HG03280 (cell line): ENCODE measurements around the gene CAMK2B.

Experiments
- ATAC-seq: cut with Tn5 transposase; IDR thresholded peaks from one replicate; pipeline ENCODE4 v1.9.1; 2021; ENCODE audit warnings: mild to moderate bottlenecking, moderate library complexity; ENCODE audit not compliant: unreplicated experiment

The CAMK2B gene

DNA sequence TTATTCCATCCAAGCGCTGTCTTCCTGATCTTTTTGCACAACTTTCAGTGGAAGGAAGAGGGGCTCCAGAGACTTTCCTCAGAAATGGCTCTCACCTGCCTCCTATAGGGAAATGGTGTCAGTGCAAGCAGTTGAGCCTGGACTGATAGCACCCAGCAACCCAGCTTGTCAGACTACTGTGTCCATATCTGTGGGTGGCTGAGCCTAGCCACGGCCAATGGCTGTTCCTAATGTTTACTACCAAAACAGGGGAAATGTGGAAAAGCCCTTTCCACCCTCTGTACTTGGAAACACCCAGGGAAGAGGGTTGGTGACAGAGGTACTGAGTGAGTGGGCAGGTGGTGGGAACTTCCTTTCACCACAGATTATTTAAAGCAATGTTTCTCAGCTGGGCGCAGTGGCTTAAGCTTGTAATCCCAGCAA is 128.9 kb downstream of the CAMK2B start:
- ATAC-seq: no peak

DNA sequence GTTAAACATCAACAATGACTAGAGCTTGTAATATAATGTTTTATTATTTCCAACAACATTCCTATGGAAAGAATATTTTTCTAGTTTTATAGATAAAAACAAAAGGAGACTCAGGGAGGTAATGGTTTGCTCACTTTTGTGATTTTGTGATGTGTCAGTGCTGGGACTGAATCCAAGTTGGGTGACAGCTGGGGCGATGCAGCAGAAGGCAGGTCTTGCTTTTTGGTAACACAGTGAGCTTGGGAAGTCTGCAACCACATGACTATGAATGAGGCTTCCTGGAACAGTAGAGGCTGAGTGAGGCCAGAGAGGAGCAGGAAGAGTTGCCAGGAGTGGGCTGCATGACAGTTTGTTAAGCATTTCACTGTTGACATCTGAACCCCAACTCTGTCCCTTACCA is 129.5 kb downstream of the CAMK2B start:
- ATAC-seq: no peak

DNA sequence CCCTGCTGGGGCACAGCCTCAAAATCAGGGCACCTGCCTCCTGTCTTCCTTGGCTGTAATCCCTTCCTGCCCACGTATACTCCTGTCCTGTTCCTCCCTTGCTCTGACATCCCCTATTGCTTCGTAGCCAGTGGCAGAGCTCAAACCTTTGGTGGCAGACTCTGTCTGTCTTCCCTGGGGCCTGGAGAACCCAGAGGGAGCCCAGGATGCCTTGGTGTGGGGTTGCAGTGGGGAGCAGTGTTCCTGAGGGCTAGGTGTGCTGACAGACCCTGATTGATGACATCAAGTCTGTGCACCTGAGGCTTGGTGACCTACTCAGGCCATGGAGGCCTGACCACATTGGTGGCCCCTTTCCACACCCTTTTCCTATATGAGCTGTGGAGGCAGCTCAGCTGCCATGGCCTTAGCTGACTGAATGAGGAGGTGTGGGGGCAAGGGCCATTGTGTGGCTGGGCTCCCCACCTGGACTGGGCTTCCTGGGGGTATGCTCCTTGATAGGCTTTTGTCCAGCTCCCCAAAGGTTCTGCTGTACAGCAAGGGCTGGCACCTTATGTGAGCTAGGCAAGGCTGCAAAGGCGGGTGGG is 130.7 kb downstream of the CAMK2B start:
- ATAC-seq: no peak

DNA sequence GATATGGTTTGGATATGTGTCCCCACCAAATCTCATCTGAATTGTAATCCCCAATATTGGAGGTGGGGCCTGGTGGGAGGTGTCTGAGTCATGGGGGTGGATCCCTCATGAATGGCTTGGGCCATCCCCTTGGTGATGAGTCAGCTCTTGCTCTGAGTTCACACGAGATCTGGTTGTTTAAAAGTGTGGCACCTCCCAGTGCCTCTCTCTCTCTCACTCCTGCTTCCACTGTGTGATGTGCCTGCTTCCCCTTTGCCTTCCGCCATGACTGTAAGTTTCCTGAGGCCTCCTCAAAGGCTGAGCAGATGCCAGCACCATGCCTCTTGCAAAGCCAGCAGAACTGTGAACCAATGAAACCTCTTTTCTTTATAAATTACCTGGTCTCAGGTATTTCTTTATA is 131.3 kb downstream of the CAMK2B start:
- no peak for ATAC-seq

DNA sequence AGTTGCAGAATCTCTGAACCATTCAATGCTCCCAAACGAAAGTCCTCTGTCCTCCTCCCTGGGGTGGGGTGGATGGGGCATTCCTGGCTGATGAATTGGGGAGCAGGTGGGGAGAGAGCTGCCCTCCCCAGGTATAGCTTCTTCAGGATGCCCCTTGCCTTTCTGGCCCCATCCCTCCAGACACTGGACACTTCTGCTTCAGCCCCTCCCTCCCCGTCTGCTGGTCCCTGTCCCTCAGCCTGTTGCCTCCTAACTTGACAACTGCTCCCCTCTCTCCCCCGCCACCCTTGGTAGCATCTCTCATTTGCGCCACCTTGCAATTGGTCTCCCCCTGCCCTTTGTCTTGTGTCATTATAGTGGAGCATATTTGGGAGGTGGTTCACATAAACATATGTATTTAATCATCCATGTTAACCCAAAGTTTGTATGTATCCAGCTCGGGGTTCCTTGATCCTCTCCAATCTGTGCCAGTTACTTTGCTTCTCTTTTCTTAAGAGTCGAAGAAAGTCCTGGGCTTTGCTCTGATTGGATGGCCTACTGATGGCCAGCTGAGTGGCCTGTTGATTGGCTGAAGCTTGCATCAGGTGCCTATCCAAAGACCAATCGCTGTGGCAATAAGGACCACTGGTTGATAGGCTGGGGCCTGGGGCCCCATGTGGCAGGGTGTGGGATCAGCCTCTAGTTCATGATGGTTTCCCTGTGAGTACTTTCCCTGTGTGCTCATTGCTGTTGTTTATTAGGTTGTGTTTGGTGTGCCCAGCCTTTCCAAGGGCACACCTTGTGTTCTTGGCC is 132.2 kb downstream of the CAMK2B start:
- ATAC-seq: no peak

DNA sequence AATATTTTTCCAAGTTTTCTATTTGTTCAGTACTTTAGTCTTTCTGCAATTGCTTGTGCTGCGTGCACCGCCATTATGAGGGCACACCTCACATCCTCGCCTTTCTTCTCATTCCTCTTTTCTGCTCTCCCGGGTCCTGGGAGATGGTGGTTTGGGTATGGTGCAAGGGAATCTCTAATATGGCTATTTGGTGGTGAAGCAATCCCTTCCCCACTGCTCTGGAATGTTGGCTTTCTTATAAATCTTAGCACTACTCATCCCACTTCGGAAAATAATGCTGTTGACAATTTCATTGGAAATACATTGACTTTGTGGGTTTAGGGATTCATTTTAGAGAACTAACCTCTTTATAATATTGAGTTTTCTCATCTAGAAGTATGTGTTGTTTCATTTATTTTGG is 134.2 kb downstream of the CAMK2B start:
- no peak for ATAC-seq

DNA sequence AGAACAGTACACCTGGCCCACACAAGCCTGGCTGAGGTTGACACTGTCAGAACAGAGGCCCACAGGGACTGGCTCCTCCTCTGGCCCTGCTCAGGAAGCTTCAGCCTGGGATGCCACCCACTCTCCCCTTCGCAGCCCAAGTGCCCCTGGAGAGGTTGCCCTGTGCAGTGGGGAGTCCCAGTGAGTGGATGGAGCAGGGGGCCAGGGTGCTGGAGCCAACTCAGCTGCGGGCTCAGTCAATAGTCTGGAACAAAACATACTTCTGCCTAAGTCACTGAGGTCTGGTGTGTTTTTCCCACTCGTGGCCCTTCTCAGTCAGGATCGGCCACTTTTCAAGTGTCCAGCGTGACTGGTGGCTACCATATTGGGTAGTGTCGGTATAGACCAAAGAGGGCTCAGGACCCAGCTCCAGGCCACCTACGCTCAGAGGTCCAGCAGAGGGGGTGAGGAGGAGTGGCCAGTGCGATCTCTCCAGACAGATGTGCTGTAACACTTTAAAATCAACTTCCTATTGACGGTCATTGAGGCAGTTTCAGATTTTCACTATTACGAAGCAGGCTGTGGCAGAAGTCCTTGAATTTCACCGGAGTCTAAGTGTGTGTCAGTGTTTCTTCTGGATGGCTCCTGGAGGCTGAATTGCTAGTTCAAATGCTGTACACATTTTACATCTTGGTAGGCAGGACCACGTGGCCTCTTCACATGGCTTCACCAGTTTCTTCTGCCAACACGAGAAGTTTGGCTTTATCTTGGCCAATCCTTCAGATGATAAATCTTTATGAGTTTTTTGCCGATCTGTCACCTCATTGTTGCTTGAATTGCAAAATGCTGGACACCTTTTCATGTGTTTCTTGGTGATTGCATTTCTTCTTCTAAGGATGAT is 135.2 kb downstream of the CAMK2B start:
- no peak for ATAC-seq

DNA sequence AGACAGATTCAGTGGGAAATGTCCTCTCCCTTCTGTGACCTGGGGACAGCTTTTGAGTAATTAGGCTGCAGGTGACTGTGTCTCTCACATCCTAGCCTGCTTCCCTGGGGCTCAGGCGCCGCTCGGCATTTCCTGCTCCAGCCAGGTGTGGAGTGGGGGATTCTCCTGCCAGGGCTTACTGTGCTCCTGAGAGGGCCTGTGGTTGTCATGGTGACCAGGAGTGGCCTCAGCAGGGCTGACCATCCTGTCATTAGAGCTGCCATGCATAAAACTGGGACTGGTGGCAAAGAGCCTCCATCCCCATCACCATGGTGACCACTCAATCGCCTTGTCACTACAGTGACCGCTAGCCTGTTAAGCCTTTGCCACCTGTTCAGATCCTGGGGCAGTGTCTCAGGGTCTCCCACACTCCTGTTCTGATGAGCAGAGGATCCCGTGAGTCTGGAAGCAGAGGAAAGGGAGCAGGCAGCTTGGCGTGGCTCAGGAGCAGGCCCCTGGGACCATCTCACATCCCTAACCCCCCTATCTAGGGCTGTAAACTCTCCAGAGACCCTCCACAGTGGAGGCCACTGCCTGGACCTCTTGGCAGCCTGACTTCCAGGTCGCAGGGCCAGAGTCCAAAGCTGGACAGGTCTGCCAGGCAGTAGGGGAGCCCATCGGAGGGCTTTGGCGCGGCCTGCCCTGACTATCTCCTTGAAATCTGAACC is 136.0 kb downstream of the CAMK2B start, which contains the start of gene GCK:
Gene GCK (minus strand): TSS at position 154 of the 707 bp plus-strand sequence. CDS start 486 bp downstream, outside the sequence.
- no peak for ATAC-seq

DNA sequence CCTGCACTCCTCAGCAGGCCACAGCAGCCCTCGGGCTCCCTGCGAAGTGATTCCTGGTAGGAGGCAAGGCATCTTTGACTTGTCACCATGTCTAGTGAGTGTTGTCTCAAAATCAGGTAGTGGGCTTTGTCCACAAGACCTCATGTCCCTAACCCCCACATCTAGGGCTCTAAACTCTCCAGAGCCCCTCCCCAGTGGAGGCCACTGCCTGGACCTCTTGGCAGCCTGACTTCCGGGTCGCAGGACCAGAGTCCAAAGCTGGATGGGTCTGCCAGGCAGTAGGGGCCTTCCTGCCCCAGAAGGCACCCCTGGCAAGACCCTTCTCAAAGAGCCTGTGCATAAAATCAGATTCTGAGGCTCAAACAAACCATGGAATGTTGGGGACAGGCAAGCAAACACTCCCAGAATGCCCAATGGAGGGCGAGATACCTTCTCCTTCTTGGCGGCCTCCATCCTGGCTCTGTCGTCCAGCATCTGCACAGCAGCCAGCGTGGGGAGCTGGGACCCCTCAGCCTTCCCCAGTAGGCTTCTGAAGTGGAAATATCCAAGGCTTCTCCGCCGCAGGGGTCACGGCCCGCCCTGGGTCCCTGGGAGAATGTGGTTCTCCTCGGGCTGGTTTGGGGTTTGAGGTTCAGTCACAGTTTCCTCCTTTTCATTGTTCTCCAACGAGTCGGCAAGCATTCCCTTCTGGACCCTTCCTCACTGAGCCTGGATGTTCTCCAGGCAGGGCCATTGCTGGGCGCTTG is 136.7 kb downstream of the CAMK2B start:
- ATAC-seq: no peak

DNA sequence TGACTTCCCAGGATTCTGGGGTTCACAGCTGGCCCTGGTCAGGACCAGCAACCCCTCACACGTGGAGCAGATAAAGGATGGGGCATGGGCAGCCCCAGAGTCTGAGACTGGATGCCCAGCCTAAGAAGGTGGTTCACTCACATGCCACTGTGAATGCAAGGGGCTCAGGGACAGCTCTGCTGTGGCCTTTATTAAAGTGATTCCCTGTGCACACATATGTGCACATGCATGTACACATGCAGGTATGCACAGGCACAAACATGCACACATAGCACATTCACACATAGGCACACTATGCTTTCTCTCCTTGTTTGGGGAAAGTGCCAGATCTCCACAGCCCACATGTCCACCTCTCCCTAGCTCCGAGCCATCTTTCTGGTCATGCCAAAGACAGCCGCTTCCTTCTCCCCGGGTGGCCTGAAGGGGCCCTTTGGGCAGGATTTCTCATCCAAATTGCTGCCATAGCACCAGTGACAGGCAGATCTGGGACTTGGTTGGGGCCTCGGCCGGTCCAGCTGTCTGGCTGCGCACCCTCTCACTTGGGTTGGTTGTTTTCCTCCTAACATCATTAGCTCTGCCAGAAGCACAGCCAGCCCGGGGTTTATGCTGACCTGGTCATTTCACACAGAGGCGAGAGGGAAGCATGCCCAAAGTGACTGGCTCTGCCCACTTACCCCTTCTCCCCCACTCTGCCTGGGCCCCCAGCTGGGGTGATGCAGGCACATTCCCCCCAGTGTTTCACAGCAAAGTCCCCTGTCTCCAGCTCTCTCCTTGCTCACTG is 137.6 kb downstream of the CAMK2B start:
- ATAC-seq: no peak

DNA sequence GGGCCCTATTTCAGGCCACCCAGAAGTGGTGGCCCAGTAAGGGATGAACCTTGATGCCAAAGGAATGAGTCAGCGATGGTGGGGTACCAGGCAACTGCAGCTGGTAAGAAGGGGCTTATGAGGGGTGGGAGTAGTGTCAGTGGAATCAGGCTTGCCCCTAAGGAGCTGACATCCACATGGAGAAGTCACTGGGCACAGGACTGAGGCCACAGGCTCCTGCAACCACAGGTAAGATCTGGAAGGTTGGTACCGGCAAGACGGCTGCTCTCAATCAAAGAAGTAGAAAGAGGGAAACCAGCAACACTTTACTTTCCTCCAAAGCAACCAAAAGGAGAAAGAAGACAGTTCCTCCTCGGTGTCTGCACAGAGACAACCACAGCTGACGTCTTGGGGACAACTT is 138.7 kb downstream of the CAMK2B start:
- no peak for ATAC-seq

DNA sequence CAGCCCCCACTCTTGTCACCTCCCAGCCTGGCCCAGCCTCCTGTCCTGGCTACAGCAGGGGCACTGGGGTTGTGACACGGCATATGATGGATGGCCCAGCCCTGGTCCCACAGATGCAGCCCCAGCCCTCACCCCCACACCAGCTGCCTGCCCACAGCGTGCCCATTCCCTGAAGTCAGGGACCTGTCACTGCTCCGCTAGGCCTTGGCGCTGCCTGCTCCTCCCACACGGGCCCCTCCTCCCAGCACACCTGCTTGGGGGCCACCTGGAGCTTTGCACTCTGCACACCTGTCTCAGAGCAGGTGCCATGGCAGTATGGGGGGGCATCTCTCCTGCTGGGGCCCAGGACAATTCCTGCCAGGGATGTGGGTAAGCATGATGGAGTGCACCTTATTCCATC is 139.7 kb downstream of the CAMK2B start:
- ATAC-seq: no peak

DNA sequence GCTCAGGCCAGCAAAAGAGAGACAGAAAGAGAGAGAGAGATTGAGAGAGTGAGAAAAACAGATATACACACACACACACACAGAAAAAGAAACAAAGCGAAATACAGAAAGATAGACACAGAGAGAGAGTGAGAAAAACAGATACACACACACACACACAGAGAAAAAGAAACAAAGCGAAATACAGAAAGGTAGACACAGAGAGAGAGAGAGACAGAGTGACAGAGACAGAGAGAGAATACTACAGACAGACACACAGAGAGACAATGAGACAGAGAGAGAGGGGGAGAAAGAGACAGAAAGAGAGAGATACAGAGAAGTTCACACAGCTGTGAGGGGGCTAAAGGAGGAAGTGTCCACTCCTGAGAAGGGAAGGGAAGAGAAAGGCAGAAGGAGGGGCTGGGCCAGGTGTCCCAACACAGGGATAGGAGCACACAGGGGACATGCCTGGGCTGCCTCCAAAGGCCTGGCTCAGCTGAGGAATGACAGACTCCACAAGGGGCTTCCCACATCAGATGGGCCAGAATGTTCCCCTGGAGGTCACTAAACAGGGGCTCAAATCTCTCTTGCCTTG is 140.4 kb downstream of the CAMK2B start:
- no peak for ATAC-seq

DNA sequence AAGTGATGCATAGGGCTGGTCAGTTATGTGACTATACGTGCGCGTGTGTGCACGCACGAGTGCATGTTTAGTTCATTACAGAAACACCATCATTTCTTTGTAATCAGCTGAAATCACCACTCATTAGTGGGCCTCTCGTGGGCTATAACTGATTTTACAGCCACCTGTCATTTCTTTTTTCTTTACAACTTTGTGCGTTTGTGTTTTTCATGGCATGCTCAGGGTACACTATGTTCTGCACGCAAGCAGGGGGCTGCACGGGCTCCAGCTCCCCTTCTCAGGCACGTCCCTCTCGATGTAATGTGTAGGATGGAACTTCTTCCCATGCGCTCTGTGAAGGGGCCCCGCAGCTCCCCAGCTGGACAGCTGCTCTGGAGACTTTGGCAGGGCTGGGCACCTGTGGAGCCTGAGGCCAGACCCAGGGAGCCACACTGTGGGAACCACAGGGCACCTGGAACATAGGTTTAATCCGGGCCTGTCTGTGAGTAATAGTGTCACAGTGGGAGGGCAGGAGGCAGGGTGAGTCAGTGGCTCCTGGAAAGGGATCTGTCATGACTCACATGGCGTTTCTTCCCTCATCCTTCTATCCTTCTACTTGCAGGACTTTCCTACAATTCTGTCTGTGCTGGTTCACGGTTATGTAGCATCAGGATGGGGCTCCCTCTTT is 141.1 kb downstream of the CAMK2B start:
- no peak for ATAC-seq

DNA sequence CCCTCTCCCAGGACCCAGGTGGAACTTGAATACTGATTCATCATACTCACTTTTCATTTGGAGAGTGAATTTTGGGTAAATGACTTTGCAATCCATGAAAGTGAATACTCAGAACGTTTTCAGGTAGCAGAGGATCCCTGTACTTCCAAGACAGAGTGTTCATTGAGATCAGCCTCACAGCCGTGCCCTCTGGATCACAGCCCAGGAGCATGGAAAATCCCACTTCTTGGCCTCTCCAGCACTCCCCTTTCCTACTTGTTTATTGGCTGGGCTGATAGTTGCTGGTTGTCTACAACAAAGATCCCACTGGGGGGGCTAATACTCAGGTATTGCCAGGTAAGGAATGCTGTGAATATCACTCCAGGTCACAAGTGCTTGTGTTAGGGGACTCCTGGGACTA is 142.0 kb downstream of the CAMK2B start:
- no peak for ATAC-seq

DNA sequence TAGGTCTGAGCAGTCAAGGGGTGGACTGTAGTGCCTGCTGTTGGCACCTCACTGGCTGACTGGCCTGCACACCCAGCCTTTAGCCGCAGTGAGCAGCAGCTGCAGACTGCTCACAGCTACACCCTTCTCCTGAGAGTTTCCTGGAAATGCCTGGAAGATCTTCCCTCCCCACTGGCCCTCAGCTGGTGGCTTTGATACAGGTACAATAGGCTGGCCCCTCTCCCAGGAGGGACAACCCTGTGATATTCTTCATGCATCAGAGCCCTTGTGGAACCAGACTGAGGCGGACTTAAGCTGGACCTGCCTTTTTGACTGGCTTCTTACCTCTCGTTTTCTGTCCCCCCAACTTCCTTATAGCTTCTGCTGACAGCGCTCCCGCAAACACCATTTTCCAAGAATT is 142.6 kb downstream of the CAMK2B start:
- no peak for ATAC-seq

DNA sequence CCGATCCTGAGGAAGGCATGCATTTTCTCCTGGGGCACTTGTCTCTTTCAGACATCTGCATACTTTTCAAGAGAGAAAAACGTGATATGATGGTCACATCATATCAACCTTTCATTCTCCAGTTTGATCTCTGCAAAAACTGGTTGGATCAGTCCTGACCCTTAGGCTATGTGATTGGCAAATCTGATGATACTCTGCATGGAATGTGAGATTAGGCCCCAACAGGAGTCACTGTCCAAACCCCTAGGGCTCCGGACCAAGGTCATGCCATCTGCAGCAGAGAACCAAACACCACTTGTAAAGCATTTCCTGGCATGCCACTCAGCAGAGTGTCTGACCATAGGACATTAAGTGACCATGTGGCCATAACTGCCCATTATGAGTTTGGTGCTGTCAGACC is 144.8 kb downstream of the CAMK2B start:
- ATAC-seq: no peak

DNA sequence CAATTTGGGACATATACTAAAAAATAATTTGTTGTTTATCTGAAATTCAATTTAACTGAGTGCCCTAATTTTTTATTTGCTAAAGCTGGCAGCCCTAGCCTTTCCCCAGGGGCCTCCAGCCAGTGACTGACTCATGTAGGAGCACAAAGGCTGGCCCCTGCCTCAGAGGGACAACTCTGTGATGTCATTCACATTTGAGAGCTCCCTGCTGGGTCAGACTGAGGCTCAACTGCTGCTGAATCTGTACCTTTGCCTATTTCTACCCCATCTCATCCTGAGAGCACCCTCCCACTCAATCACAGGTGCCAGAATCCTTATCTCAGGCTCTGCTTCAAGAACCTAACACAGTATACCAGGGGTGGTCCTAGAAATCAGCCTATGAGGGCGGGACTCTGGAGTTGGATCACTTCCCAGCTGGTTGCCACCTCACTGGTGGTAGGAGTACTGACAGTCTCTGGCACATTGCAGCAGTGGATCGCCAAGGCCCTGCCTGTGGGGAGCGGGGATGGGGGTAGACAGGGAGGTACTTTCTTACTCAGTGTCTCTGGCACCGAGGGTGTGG is 147.7 kb downstream of the CAMK2B start:
- no peak for ATAC-seq
